NT2/D1 (cell line): ENCODE results near the gene SH3D19.
"Not testable (repeated sequence)": the region's sequence is repeated elsewhere in the genome, so short reads cannot be mapped to it uniquely, and the experiment has no call there.

Experiments
- DNase-seq: peaks from one replicate; pipeline ENCODE4 v3.0.0-alpha.2; 2011; ENCODE audit warnings: low read depth, low spot score
- H3K27me3 ChIP-seq: 2 replicates; pipeline ENCODE4 v1.6.0; 2011; ENCODE audit warnings: mild to moderate bottlenecking; ENCODE audit not compliant: insufficient read length, insufficient read depth
- H3K36me3 ChIP-seq: 2 replicates; pipeline ENCODE4 v1.6.1; 2011; ENCODE audit warnings: mild to moderate bottlenecking, low read length, mixed read lengths; ENCODE audit not compliant: insufficient read depth, insufficient read length
- H3K4me1 ChIP-seq: 2 replicates; pipeline ENCODE4 v1.5.1; 2011; ENCODE audit not compliant: insufficient read depth, insufficient read length
- H3K4me3 ChIP-seq: 2 replicates; pipeline ENCODE4 v1.5.1; 2011; ENCODE audit warnings: low read depth; ENCODE audit not compliant: insufficient read length
- H3K9ac ChIP-seq: 2 replicates; pipeline ENCODE4 v1.6.0; 2011; ENCODE audit warnings: low read depth; ENCODE audit not compliant: insufficient read length
- H3K9me3 ChIP-seq: 2 replicates; pipeline ENCODE4 v1.5.1; 2011; ENCODE audit warnings: mild to moderate bottlenecking, low read length; ENCODE audit not compliant: insufficient read depth
- SUZ12 ChIP-seq: IDR thresholded peaks from 2 replicates; pipeline ENCODE4 v1.6.1; 2011; ENCODE audit not compliant: insufficient read length, insufficient read depth; ENCODE audit errors: extremely low read depth
- YY1 ChIP-seq: IDR thresholded peaks from 2 replicates; pipeline ENCODE4 v1.6.1; 2011; ENCODE audit not compliant: insufficient read length, insufficient read depth
- ZNF274 ChIP-seq: IDR thresholded peaks from 2 replicates; pipeline ENCODE4 v1.6.1; 2011; ENCODE audit warnings: mild to moderate bottlenecking, low read depth, low read length

SH3D19 gene

GRCh38 chr4:151095142-151095541 is 230.3 kb downstream of the SH3D19 start:
- TF ChIP-seq ZNF274 (no peak), SUZ12 (no peak), YY1 (no peak)

GRCh38 chr4:151094290-151094751 is 231.1 kb downstream of the SH3D19 start:
- H3K27me3 ChIP-seq, result no peaks in the 10 kb centered on the region
- no peak overlapping the region for H3K4me3 ChIP-seq
- no peak for TF ChIP-seq SUZ12
- TF ChIP-seq ZNF274, result no peak
- TF ChIP-seq YY1, result no peak
- no peak overlapping the region for H3K9ac ChIP-seq
- no peaks in the 10 kb centered on the region for H3K36me3 ChIP-seq
- DNase-seq, result no peak
- H3K9me3 ChIP-seq, result no peaks in the 10 kb centered on the region
- H3K4me1 ChIP-seq, result no peaks in the 10 kb centered on the region

More at GRCh38 chr4:151095142-151095541, 230.3 kb downstream of the SH3D19 start:
- Histone ChIP-seq H3K9me3 (no peaks in the 10 kb centered on the region), H3K36me3 (peaks cover 5% of the 10 kb centered on the region), H3K4me1 (no peaks in the 10 kb centered on the region), H3K4me3 (no peak overlapping the region), H3K9ac (no peak overlapping the region), H3K27me3 (no peaks in the 10 kb centered on the region)
- DNase-seq, result no peak

DNA sequence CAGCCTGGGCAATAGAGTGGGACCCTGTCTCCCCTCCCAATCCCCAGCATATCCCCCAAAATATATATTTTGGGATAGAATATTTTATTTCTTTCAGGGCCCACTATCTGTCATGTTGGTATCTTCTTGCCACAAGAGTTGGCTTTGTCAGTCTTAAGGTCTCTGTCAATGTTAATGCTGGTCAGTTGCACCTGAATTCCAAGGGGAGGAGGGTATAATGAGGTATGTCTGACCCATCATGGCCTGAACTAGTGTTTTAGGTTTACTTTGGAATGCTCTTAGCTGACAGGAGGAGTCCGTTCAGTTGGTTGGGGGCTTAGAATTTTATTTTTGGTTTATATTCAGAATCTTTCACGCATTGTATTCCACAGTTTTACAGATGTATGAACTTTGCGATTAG is 232.2 kb downstream of the SH3D19 start:
- Histone ChIP-seq H3K36me3 (no peaks in the 10 kb centered on the region), H3K9ac (no peak overlapping the region), H3K27me3 (no peaks in the 10 kb centered on the region), H3K9me3 (no peaks in the 10 kb centered on the region), H3K4me3 (no peak overlapping the region), H3K4me1 (no peaks in the 10 kb centered on the region)
- no peak for DNase-seq
- TF ChIP-seq YY1 (no peak), SUZ12 (no peak), ZNF274 (no peak)

DNA sequence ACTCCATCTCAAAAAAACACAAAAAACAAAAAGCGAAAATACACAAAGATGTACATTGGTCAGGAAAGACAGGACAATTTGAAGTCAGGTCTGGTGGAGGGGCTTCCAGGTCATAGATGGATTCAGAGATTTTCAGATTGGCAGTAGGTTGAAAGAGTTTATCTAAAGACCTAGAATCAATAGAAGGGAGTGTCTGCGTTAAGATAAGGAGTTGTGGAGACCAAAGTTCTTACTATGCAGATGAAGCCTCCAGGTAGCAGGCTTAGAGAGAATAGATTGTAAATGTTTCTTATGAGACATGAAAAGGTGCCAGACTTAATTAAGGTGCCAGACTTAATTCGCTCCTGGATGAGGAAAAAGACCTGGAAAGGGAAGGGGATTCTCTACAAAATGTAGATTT is 232.9 kb downstream of the SH3D19 start:
- Histone ChIP-seq H3K9ac (no peak overlapping the region), H3K36me3 (no peaks in the 10 kb centered on the region), H3K27me3 (no peaks in the 10 kb centered on the region), H3K4me1 (no peaks in the 10 kb centered on the region), H3K4me3 (no peak overlapping the region), H3K9me3 (no peaks in the 10 kb centered on the region)
- no peak for DNase-seq
- TF ChIP-seq YY1 (no peak), ZNF274 (no peak), SUZ12 (no peak)

- Histone ChIP-seq H3K9ac (no peak overlapping the region), H3K27me3 (no peaks in the 10 kb centered on the region), H3K4me1 (no peaks in the 10 kb centered on the region), H3K9me3 (no peaks in the 10 kb centered on the region), H3K4me3 (no peak overlapping the region), H3K36me3 (no peaks in the 10 kb centered on the region)
- no peak for TF ChIP-seq SUZ12
- no peak for DNase-seq
Observed at GRCh38 chr4:151091047-151091446, 234.4 kb downstream of the SH3D19 start.

DNA sequence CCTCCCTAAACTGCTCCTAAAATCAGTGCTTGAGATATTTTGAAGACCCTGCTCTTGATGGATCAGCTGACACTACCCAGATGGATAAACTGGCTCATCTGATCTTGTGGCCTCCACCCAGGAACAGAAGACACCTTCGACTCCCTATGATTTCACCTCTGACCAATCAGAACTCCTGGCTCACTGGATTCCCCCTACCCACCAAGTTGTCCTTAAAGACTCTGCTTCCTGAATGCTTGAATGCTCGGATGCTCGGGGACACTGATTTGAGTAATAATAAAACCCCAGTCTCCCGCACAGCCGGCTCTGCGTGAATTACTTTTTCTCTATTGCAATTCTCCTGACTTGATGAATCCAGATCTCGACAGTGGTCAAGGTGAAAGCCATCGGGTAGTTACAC is 237.9 kb downstream of the SH3D19 start:
- no peaks in the 10 kb centered on the region for H3K4me1 ChIP-seq
- no peak for TF ChIP-seq YY1
- no peak for TF ChIP-seq SUZ12
- no peak for TF ChIP-seq ZNF274
- no peak for DNase-seq
- no peaks in the 10 kb centered on the region for H3K36me3 ChIP-seq
- H3K4me3 ChIP-seq, result no peak overlapping the region
- H3K9ac ChIP-seq, result no peak overlapping the region
- no peaks in the 10 kb centered on the region for H3K9me3 ChIP-seq
- no peaks in the 10 kb centered on the region for H3K27me3 ChIP-seq

- DNase-seq, H3K9ac ChIP-seq, H3K36me3 ChIP-seq, H3K4me3 ChIP-seq, H3K9me3 ChIP-seq, H3K4me1 ChIP-seq, H3K27me3 ChIP-seq: not testable (repeated sequence)
Observed at GRCh38 chr4:151077978-151078377, 247.4 kb downstream of the SH3D19 start.

GRCh38 chr4:151074416-151074916 is 250.9 kb downstream of the SH3D19 start:
- Histone ChIP-seq H3K4me1 (no peaks in the 10 kb centered on the region), H3K36me3 (no peaks in the 10 kb centered on the region), H3K27me3 (no peaks in the 10 kb centered on the region), H3K9ac (no peak overlapping the region), H3K4me3 (no peak overlapping the region), H3K9me3 (no peaks in the 10 kb centered on the region)
- no peak for TF ChIP-seq ZNF274
- DNase-seq, result no peak
